AG09319 (cell line): ENCODE results near the gene HAPSTR1.

Source experiments
- DNase-seq: peaks from one replicate; pipeline ENCODE4 v3.0.0-alpha.2; 2010; ENCODE audit warnings: low read depth; ENCODE audit errors: extremely low read depth
- CTCF ChIP-seq: IDR thresholded peaks from 2 replicates; pipeline ENCODE4 v1.5.1; 2011; ENCODE audit warnings: low read depth, mild to moderate bottlenecking, inconsistent platforms, low read length, moderate library complexity

The HAPSTR1 gene

GRCh38 chr16:9056061-9056460 lies 35.4 kb upstream of the HAPSTR1 start:
- DNase-seq = no peak
- no peak for TF ChIP-seq CTCF

DNA sequence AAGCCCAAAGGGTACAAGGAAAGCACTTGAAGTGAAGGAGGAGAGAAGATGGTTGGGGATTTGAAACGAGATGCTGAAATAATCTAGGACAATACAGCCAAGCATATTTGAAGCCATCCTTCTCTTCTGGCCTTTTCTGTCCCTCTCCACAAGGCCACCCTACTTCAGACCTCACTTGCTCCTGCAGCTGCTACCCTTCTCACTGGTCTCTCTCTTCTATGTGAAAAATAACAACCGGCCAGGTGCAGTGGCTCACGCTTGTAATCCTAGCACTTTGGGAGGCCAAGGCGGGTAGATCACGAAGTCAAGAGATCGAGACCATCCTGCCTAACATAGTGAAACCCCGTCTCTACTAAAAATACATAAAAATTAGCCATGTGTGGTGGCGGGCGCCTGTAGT lies 33.2 kb upstream of the HAPSTR1 start:
- DNase-seq = no peak
- TF ChIP-seq CTCF = no peak

- TF ChIP-seq CTCF = no peak
Measured at GRCh38 chr16:9060225-9060624, 31.2 kb upstream of the HAPSTR1 start.

DNA sequence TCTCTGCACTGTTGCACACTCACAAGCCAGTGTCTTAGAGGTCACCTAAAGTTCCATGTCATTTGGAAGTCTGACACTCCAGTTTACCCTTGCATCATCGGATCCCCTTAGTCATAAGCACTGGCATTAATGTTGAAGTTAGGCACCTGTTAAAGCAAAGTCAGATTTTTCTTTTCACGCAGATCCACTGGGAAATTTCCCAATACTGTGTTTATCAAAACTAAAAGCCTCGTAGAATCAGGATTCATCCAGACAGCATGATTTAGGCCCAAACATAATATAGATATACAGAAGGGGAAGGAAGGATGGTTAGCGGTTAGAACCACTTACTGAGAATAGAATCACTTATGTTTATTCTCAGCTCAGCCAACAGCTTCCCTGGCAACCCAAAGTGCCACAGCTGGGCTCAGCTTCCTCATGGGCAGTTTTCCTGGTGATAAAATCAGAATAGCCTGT lies 30.1 kb upstream of the HAPSTR1 start:
- TF ChIP-seq CTCF = no peak
- DNase-seq = no peak

More at GRCh38 chr16:9060225-9060624, 31.2 kb upstream of the HAPSTR1 start:
- no peak for DNase-seq

- DNase-seq = no peak
- no peak for TF ChIP-seq CTCF
Measured at GRCh38 chr16:9062301-9062700, 29.1 kb upstream of the HAPSTR1 start.

DNA sequence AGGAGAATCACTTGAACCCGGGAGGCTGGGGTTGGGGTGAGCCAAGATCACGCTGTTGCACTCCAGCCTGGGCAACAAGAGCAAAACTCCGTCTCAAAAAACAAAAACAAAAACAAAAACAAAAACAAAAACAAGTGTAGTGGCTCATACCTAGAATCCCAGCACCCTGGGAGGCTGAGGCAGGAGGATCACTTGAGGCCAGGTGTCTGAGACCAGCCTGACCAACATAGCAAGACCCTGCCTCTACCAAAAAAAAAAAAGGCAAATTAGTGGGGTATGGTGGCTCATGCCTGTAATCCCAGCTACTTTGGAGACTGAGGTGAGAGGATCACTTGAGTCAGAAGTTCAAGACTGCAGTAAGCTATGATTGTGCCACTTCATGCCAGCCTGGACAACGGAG lies 26.4 kb upstream of the HAPSTR1 start:
- no peak for DNase-seq
- no peak for TF ChIP-seq CTCF

DNA sequence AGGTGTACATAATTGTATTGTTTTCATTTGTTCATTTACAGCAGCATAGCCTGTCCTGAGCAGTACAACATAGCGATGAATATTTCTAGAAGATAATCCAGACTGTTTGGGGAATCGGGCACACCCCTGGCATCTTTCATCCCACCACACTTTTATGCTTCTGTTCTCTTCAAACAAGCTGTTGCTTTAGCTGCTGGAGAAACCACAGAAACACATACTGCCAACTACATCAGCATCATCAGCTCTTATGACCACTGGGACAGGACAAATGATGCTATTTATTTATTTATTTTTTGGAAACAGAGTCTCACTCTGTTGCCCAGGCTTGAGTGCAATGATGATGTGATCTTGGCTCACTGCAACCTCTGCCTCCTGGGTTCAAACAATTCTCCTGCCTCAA lies 22.6 kb upstream of the HAPSTR1 start:
- DNase-seq = no peak
- TF ChIP-seq CTCF = no peak
